Karpas-422 (cell line): Measurements from ENCODE around the gene PEX6. TPM values are rescaled to one million over a fixed set of nuclear protein-coding genes. Genes with fewer than 3 reads are reported as not detected.

Experiments used
- DNase-seq: peaks from one replicate; pipeline ENCODE4 v3.0.0-alpha.2; 2015
- H2AFZ ChIP-seq: fragments of 200-600 bp; sonication (generic); 2 replicates; pipeline ENCODE4 v1.6.1; 2014; ENCODE audit warnings: antibody characterized with exemption, low read length, mixed read lengths
- H3K27ac ChIP-seq: fragments of 200-600 bp; sonication (generic); 2 replicates; pipeline ENCODE4 v1.5.1; 2014; ENCODE audit warnings: mild to moderate bottlenecking, low read length, moderate library complexity
- H3K27me3 ChIP-seq: fragments of 200-600 bp; sonication (generic); 2 replicates; pipeline ENCODE4 v1.6.1; 2014; ENCODE audit warnings: low read length, mixed read lengths
- H3K36me3 ChIP-seq: fragments of 200-600 bp; sonication (generic); 2 replicates; pipeline ENCODE4 v1.6.1; 2014; ENCODE audit warnings: low read length, mixed read lengths; ENCODE audit not compliant: insufficient read depth
- H3K4me1 ChIP-seq: fragments of 200-600 bp; sonication (generic); 2 replicates; pipeline ENCODE4 v1.6.1; 2014; ENCODE audit warnings: mild to moderate bottlenecking, low read length, mixed read lengths
- H3K4me2 ChIP-seq: fragments of 200-600 bp; sonication (generic); 2 replicates; pipeline ENCODE4 v1.6.1; 2014; ENCODE audit warnings: low read length, low read depth, mild to moderate bottlenecking; ENCODE audit not compliant: poor library complexity, severe bottlenecking
- H3K4me3 ChIP-seq: fragments of 200-600 bp; sonication (generic); 2 replicates; pipeline ENCODE4 v1.5.1; 2014; ENCODE audit warnings: mild to moderate bottlenecking, antibody characterized with exemption, low read length, mixed read lengths
- H3K79me2 ChIP-seq: fragments of 200-600 bp; sonication (generic); 2 replicates; pipeline ENCODE4 v1.6.1; 2014; ENCODE audit warnings: mild to moderate bottlenecking, low read length, mixed read lengths
- H3K9ac ChIP-seq: fragments of 200-600 bp; sonication (generic); 2 replicates; pipeline ENCODE4 v1.6.0; 2014; ENCODE audit warnings: low read length
- H3K9me2 ChIP-seq: fragments of 200-600 bp; sonication (generic), shearing (Covaris generic); replicated peaks from 2 replicates; pipeline ENCODE4 v1.6.0; 2014; ENCODE audit warnings: mild to moderate bottlenecking, low read length, moderate library complexity; ENCODE audit not compliant: insufficient read depth
- H3K9me3 ChIP-seq: fragments of 300-700, 200-600 bp; sonication (generic); 2 replicates; pipeline ENCODE4 v1.6.1; 2014; ENCODE audit warnings: low read length, mixed read lengths
- H4K20me1 ChIP-seq: fragments of 200-600 bp; sonication (generic); 2 replicates; pipeline ENCODE4 v1.6.1; 2014; ENCODE audit warnings: mild to moderate bottlenecking, antibody characterized with exemption, low read length, low read depth; ENCODE audit not compliant: insufficient read depth
- total RNA-seq: library from RNA; depleted of rRNA; stranded (reverse); fragments of >200 nt; shearing (Covaris generic); gene quantifications from 2 replicates; pipeline ENCODE4 v1.2.3, GENCODE V29; 2014; ENCODE audit warnings: low replicate concordance

The PEX6 gene
- total RNA-seq, 1 experiment from 2014 or later = 16.7 TPM

- Histone ChIP-seq H3K27me3 (no peaks in the 10 kb centered on the region), H3K9me2 (no peaks in the 10 kb centered on the region), H3K9me3 (no peaks in the 10 kb centered on the region), H3K36me3 (peaks cover 20% of the 10 kb centered on the region), H3K4me3 (no peak overlapping the region), H4K20me1 (no peaks in the 10 kb centered on the region), H3K27ac (no peak overlapping the region), H2AFZ (no peak overlapping the region), H3K79me2 (peaks cover 15% of the 10 kb centered on the region), H3K4me1 (peaks cover 8% of the 10 kb centered on the region), H3K4me2 (no peak overlapping the region), H3K9ac (no peak overlapping the region)
- no peak for DNase-seq
Measured at GRCh38 chr6:42940493-42941045, 38.4 kb downstream of the PEX6 start.

- Histone ChIP-seq H3K4me1 (peaks cover 8% of the 10 kb centered on the region), H3K9me2 (no peaks in the 10 kb centered on the region), H3K9me3 (no peaks in the 10 kb centered on the region), H4K20me1 (no peaks in the 10 kb centered on the region), H3K4me2 (no peak overlapping the region), H3K9ac (no peak overlapping the region), H3K79me2 (peaks cover 18% of the 10 kb centered on the region), H3K27ac (no peak overlapping the region), H3K4me3 (no peak overlapping the region), H3K27me3 (no peaks in the 10 kb centered on the region), H3K36me3 (peaks cover 23% of the 10 kb centered on the region), H2AFZ (no peak overlapping the region)
- DNase-seq = no peak
Measured at GRCh38 chr6:42939810-42940167, 39.2 kb downstream of the PEX6 start.

- Histone ChIP-seq H3K9me3 (no peaks in the 10 kb centered on the region), H3K27ac (no peak overlapping the region), H3K79me2 (peaks cover 23% of the 10 kb centered on the region), H3K36me3 (peaks cover 27% of the 10 kb centered on the region), H4K20me1 (no peaks in the 10 kb centered on the region), H3K4me1 (peaks cover 8% of the 10 kb centered on the region), H3K27me3 (no peaks in the 10 kb centered on the region), H3K4me3 (no peak overlapping the region), H3K9ac (no peak overlapping the region), H3K9me2 (no peaks in the 10 kb centered on the region), H3K4me2 (no peak overlapping the region), H2AFZ (no peak overlapping the region)
- no peak for DNase-seq
Measured at GRCh38 chr6:42938987-42939809, 39.8 kb downstream of the PEX6 start.

GRCh38 chr6:42938428-42938796, 40.6 kb downstream of the PEX6 start:
- Histone ChIP-seq H3K9me3 (no peaks in the 10 kb centered on the region), H2AFZ (no peak overlapping the region), H3K9ac (no peak overlapping the region), H3K4me2 (no peak overlapping the region), H3K9me2 (no peaks in the 10 kb centered on the region), H3K4me1 (peaks cover 8% of the 10 kb centered on the region), H4K20me1 (no peaks in the 10 kb centered on the region), H3K27me3 (no peaks in the 10 kb centered on the region), H3K36me3 (peaks cover 32% of the 10 kb centered on the region), H3K4me3 (no peak overlapping the region), H3K27ac (no peak overlapping the region), H3K79me2 (peaks cover 31% of the 10 kb centered on the region)
- no peak for DNase-seq

- no peak for DNase-seq
- H2AFZ ChIP-seq = no peak overlapping the region
- peaks cover 37% of the 10 kb centered on the region for H3K79me2 ChIP-seq
- H3K9ac ChIP-seq = no peak overlapping the region
- H3K4me1 ChIP-seq = peaks cover 8% of the 10 kb centered on the region
- no peak overlapping the region for H3K27ac ChIP-seq
- H3K9me2 ChIP-seq = no peaks in the 10 kb centered on the region
- peaks cover 36% of the 10 kb centered on the region for H3K36me3 ChIP-seq
- no peaks in the 10 kb centered on the region for H3K27me3 ChIP-seq
- no peak overlapping the region for H3K4me3 ChIP-seq
- H3K4me2 ChIP-seq = no peak overlapping the region
- no peaks in the 10 kb centered on the region for H4K20me1 ChIP-seq
- no peaks in the 10 kb centered on the region for H3K9me3 ChIP-seq
Measured at GRCh38 chr6:42937548-42938427, 41.2 kb downstream of the PEX6 start.

GRCh38 chr6:42936398-42936797, 42.6 kb downstream of the PEX6 start:
- Histone ChIP-seq H3K27ac (no peak overlapping the region), H2AFZ (no peak overlapping the region)

GRCh38 chr6:42935322-42935721, 43.7 kb downstream of the PEX6 start:
- Histone ChIP-seq H3K36me3 (peaks cover 39% of the 10 kb centered on the region), H3K9me2 (no peaks in the 10 kb centered on the region), H3K4me2 (no peak overlapping the region), H3K4me3 (no peak overlapping the region), H2AFZ (no peak overlapping the region), H3K9ac (no peak overlapping the region), H3K27me3 (no peaks in the 10 kb centered on the region), H4K20me1 (no peaks in the 10 kb centered on the region; the same call in 1 of the 2 replicates), H3K4me1 (peaks cover 27% of the 10 kb centered on the region), H3K9me3 (no peaks in the 10 kb centered on the region), H3K27ac (no peak overlapping the region), H3K79me2 (peaks cover 61% of the 10 kb centered on the region)
- DNase-seq = no peak

More at GRCh38 chr6:42936398-42936797, 42.6 kb downstream of the PEX6 start:
- Histone ChIP-seq H3K36me3 (peaks cover 45% of the 10 kb centered on the region), H3K9me3 (no peaks in the 10 kb centered on the region), H3K4me1 (peaks cover 18% of the 10 kb centered on the region), H3K79me2 (peaks cover 50% of the 10 kb centered on the region), H3K4me3 (no peak overlapping the region), H3K27me3 (no peaks in the 10 kb centered on the region), H4K20me1 (no peaks in the 10 kb centered on the region; the same call in 1 of the 2 replicates), H3K9ac (no peak overlapping the region), H3K4me2 (no peak overlapping the region), H3K9me2 (no peaks in the 10 kb centered on the region)
- DNase-seq = no peak

GRCh38 chr6:42933205-42933604, 45.8 kb downstream of the PEX6 start:
- no peak overlapping the region for H3K27ac ChIP-seq
- no peaks in the 10 kb centered on the region for H3K9me2 ChIP-seq
- H3K27me3 ChIP-seq = no peaks in the 10 kb centered on the region
- H4K20me1 ChIP-seq = no peaks in the 10 kb centered on the region; the same call in 1 of the 2 replicates
- no peak overlapping the region for H3K4me3 ChIP-seq
- peaks cover 35% of the 10 kb centered on the region for H3K36me3 ChIP-seq
- no peaks in the 10 kb centered on the region for H3K9me3 ChIP-seq
- peaks cover 32% of the 10 kb centered on the region for H3K4me1 ChIP-seq
- H3K4me2 ChIP-seq = no peak overlapping the region
- H3K9ac ChIP-seq = no peak overlapping the region
- peaks cover 64% of the 10 kb centered on the region for H3K79me2 ChIP-seq
- no peak for DNase-seq
- no peak overlapping the region for H2AFZ ChIP-seq
